ENCODE measurements around the gene FARS2.
"Not testable (repeated sequence)": the region's sequence is repeated elsewhere in the genome, so short reads cannot be mapped to it uniquely, and the experiment has no call there.

The FARS2 gene

GRCh38 chr6:5698318-5698717 lies 437.0 kb downstream of the FARS2 start:
- no peak for TF ChIP-seq CTCF (IDR thresholded peaks at IDR 0.05; ENCODE audit: low read length, missing control alignments)
- DNase-seq (ENCODE audit: low read depth), result no peak
- H3K4me3 ChIP-seq (replicated peaks; ENCODE audit: low read depth, low read length), result no peak overlapping the region

GRCh38 chr6:5699064-5699463 lies 437.8 kb downstream of the FARS2 start:
- DNase-seq (ENCODE audit: low read depth); H3K4me3 ChIP-seq (replicated peaks; ENCODE audit: low read depth, low read length): not testable (repeated sequence)

- no peak overlapping the region for H3K4me3 ChIP-seq (replicated peaks; ENCODE audit: low read depth, low read length)
- no peak for TF ChIP-seq CTCF (IDR thresholded peaks at IDR 0.05; ENCODE audit: low read length, missing control alignments)
- DNase-seq (ENCODE audit: low read depth), result no peak
Observed at GRCh38 chr6:5701174-5701573, 439.9 kb downstream of the FARS2 start.

DNA sequence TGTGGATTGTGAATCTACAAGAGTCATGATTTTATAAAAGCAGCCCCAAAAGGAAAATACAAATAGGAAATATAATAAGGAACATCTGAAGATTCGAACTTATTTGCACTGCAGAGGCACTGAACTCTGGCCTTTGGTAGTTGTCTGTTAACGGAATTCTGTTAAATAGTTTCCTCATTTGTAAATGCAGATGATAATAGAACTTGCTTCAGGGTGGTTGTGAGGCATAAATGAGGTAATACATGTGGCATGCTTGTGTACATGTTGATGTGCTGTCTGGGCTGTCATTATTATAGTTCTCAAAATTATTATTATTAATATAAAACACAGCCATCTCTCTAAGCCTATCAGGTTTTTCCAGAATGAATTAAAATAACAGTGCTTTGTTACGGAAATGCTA lies 443.4 kb downstream of the FARS2 start:
- no peak for TF ChIP-seq CTCF (IDR thresholded peaks at IDR 0.05; ENCODE audit: low read length, missing control alignments)
- DNase-seq (ENCODE audit: low read depth), result no peak

DNA sequence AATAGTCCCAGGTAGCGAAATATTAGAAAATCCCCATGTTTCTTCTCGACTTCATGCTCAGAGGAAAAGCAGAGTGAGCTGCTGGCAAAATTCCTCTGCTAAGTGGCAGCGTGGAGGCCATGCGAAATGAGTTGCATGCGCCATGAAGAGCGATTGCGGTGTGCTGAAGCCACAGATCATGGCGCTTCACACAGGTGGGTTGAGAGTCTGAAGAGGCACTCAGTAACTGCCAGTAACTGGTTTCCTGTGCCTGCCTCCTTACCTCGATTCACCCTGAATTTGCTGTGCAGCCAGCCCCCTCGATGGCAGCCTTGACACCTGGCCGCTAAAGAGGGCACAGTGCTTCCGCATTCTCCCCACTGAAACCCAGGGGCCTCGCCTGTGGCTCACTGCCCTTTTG lies 443.9 kb downstream of the FARS2 start:
- TF ChIP-seq CTCF (IDR thresholded peaks at IDR 0.05; ENCODE audit: low read length, missing control alignments), result no peak

More for the DNA sequence above, 443.4 kb downstream of the FARS2 start:
- no peak overlapping the region for H3K4me3 ChIP-seq (replicated peaks; ENCODE audit: low read depth, low read length)

GRCh38 chr6:5706124-5707033 lies 445.1 kb downstream of the FARS2 start:
- TF ChIP-seq CTCF (IDR thresholded peaks at IDR 0.05; ENCODE audit: low read length, missing control alignments), result no peak
- H3K4me3 ChIP-seq (replicated peaks; ENCODE audit: low read depth, low read length), result no peak overlapping the region
- DNase-seq (ENCODE audit: low read depth), result no peak

More for the DNA sequence above, 443.9 kb downstream of the FARS2 start:
- no peak overlapping the region for H3K4me3 ChIP-seq (replicated peaks; ENCODE audit: low read depth, low read length)
- no peak for DNase-seq (ENCODE audit: low read depth)

DNA sequence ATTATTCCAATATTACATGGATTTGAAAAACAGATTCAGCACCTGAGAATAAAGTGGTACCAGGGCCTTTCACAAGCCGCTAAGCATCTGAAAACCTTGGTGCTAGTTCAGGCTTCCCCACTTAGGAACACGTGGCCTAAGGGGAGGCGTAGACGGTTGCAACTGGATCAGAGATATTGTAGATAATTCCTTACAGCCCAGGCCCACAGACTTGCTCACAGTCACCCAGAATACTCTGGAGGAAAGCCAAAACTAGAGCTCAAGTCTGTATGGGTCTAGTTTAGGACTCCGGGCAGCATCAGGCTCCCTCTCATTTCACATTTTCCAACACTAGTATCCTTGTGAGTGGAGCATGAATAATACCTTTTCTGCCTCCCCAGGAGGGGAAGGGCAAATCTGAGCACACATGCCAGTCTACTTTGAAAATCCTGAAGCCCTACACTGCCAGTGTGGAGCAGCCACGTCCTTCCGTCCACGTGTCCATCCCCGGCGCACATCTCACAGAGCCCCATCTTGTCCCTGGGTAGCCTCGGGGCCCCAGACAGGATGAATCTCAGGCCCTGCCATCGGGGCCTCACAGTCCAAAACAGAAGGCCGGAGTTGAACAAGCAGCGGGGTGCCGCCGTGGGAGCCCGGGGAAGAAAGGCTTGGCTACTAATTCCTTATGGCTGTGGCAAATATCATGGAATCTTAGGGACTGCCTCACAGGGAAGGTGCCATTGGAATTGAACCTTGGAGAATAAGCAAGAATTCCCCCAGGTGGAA lies 446.1 kb downstream of the FARS2 start:
- TF ChIP-seq CTCF (IDR thresholded peaks at IDR 0.05; ENCODE audit: low read length, missing control alignments), result no peak
- no peak for DNase-seq (ENCODE audit: low read depth)
- H3K4me3 ChIP-seq (replicated peaks; ENCODE audit: low read depth, low read length), result no peak overlapping the region

Data from fibroblast of pulmonary artery (primary cell).